SK-N-SH treated with all-trans-retinoic acid at 6 μM for 48 hours (cell line): ENCODE results near the gene CACNA1B.

Experiments
- BACH2 ChIP-seq: fragments of 250-450 bp; sonication (Bioruptor Pico); IDR thresholded peaks from 2 replicates; pipeline ENCODE4 v1.9.0; 2021; ENCODE audit warnings: mild to moderate bottlenecking, borderline replicate concordance
- ESRRG ChIP-seq: fragments of 250-450 bp; sonication (Bioruptor Pico); IDR thresholded peaks from 2 replicates; pipeline ENCODE4 v1.6.1; 2021; ENCODE audit warnings: mild to moderate bottlenecking
- GLIS3 ChIP-seq: fragments of 250-450 bp; sonication (Bioruptor Pico); IDR thresholded peaks from 2 replicates; pipeline ENCODE4 v1.5.0; 2020; ENCODE audit warnings: mild to moderate bottlenecking, moderate library complexity
- OSR1 ChIP-seq: fragments of 250-450 bp; sonication (Bioruptor Pico); IDR thresholded peaks from 2 replicates; pipeline ENCODE4 v1.8.0; 2022; ENCODE audit warnings: moderate library complexity, mild to moderate bottlenecking, inconsistent platforms
- ZNF565 ChIP-seq: fragments of 450-650 bp; formaldehyde crosslinking; conservative IDR thresholded peaks from 2 replicates; pipeline ENCODE4 v1.5.0; 2020; ENCODE audit warnings: low read depth, mild to moderate bottlenecking, moderate library complexity
- ZNF70 ChIP-seq: fragments of 450-650 bp; formaldehyde crosslinking; IDR thresholded peaks from 2 replicates; pipeline ENCODE4 v1.5.0; 2020; ENCODE audit warnings: mild to moderate bottlenecking, moderate library complexity
- TF ChIP-seq, protein P1 (sequence below): fragments of 250-450 bp; sonication (Bioruptor Pico); IDR thresholded peaks from 2 replicates; pipeline ENCODE4 v1.8.0; 2020; ENCODE audit warnings: mild to moderate bottlenecking, moderate library complexity, borderline replicate concordance

DNA sequence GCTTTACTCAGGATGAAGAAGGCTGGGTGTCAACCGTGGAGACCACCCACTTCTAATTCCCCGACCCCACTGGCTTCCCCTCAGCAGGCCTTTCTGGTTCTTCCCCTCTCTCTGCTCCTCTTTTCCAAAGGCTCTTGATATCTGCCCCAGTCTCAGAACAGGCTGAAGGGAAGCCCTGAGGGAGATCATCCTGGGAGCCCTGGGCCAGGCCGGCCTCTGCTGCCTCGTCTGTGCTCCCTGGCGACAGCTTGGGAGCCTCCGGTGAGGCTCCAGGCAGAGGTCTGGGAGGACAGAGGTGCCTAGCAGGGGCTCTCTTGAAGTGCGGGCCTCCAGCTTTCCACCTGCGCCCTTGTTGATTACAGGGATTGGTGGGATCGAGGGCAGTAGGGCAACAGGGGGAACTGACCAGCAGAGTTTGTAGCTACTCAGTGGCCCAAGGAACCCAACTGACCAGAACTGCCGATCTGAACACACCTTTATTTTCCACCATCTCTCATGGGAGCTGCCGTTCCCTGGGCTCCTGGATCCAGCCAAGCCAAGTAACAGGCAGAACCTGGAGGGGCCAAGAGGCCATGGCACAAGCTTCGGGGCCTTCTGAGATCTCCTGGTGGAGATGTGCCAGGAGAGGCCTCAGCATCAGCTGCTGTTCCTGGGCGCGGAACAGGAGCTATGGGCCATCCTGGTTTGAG is 198.5 kb downstream of the CACNA1B start:
- TF ChIP-seq, protein P1, sequence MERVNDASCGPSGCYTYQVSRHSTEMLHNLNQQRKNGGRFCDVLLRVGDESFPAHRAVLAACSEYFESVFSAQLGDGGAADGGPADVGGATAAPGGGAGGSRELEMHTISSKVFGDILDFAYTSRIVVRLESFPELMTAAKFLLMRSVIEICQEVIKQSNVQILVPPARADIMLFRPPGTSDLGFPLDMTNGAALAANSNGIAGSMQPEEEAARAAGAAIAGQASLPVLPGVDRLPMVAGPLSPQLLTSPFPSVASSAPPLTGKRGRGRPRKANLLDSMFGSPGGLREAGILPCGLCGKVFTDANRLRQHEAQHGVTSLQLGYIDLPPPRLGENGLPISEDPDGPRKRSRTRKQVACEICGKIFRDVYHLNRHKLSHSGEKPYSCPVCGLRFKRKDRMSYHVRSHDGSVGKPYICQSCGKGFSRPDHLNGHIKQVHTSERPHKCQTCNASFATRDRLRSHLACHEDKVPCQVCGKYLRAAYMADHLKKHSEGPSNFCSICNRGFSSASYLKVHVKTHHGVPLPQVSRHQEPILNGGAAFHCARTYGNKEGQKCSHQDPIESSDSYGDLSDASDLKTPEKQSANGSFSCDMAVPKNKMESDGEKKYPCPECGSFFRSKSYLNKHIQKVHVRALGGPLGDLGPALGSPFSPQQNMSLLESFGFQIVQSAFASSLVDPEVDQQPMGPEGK (CRISPR knock-in tag): no peak
- TF ChIP-seq ZNF565 (no peak), ESRRG (no peak), BACH2 (CRISPR knock-in tag) (no peak), GLIS3 (no peak), ZNF70 (CRISPR knock-in tag) (no peak), OSR1 (no peak)
